ENCODE data around the gene FLVCR2.

The FLVCR2 gene

GRCh38 chr14:75549169-75549568, 29.3 kb upstream of the FLVCR2 start:
- CTCF ChIA-PET, result interaction anchor here (0.8 to 1.5 kb wide), 2 partner anchors 11 to 29 kb away, joined by 3 to 4 read pairs; no protein-coding TSS in a partner anchor
- TF ChIP-seq FOXA1 (IDR thresholded peaks at IDR 0.05) (no peak), CTBP1 (IDR thresholded peaks at IDR 0.05; ENCODE audit: borderline replicate concordance) (no peak), HDGF (IDR thresholded peaks at IDR 0.05; ENCODE audit: borderline replicate concordance) (no peak), ZNF384 (IDR thresholded peaks at IDR 0.05) (no peak), FOXM1 (IDR thresholded peaks at IDR 0.05; ENCODE audit: borderline replicate concordance) (no peak), LEF1 (IDR thresholded peaks at IDR 0.05; ENCODE audit: borderline replicate concordance) (no peak), FOXK2 (IDR thresholded peaks at IDR 0.05) (no peak), ELF4 (IDR thresholded peaks at IDR 0.05) (no peak), TARDBP (IDR thresholded peaks at IDR 0.05) (no peak), BHLHE40 (IDR thresholded peaks at IDR 0.05; ENCODE audit: borderline replicate concordance) (no peak), PKNOX1 (IDR thresholded peaks at IDR 0.05) (no peak)
- DNase-seq (ENCODE audit: extremely low spot score), result no peak
- POLR2A ChIA-PET, result interaction anchor here (0.9 kb wide), 1 partner anchor 12 kb away, joined by 3 read pairs; no protein-coding TSS in a partner anchor

- ChIA-PET CTCF (no interaction called here), POLR2A (no interaction called here)
- TF ChIP-seq FOXK2 (IDR thresholded peaks at IDR 0.05) (no peak), ARNT (IDR thresholded peaks at IDR 0.05) (no peak), TARDBP (IDR thresholded peaks at IDR 0.05) (no peak), SP1 (IDR thresholded peaks at IDR 0.05) (no peak), HDGF (IDR thresholded peaks at IDR 0.05; ENCODE audit: borderline replicate concordance) (no peak), NFRKB (IDR thresholded peaks at IDR 0.05) (no peak), CTBP1 (IDR thresholded peaks at IDR 0.05; ENCODE audit: borderline replicate concordance) (no peak), PKNOX1 (IDR thresholded peaks at IDR 0.05) (no peak), LEF1 (IDR thresholded peaks at IDR 0.05; ENCODE audit: borderline replicate concordance) (no peak), FOXA1 (IDR thresholded peaks at IDR 0.05) (no peak), ZNF384 (IDR thresholded peaks at IDR 0.05) (no peak)
Observed at GRCh38 chr14:75551021-75551420, 27.4 kb upstream of the FLVCR2 start.

GRCh38 chr14:75553157-75553556, 25.3 kb upstream of the FLVCR2 start:
- DNase-seq (ENCODE audit: extremely low spot score), result no peak
- ChIA-PET POLR2A (no interaction called here), CTCF (interaction anchor here (1.2 kb wide), 1 partner anchor 8 kb away, joined by 6 read pairs; no protein-coding TSS in a partner anchor)
- no peak for TF ChIP-seq LEF1 (IDR thresholded peaks at IDR 0.05; ENCODE audit: borderline replicate concordance)
- TF ChIP-seq L3MBTL2 (conservative IDR thresholded peaks at IDR 0.05), result no peak
- TF ChIP-seq NFRKB (IDR thresholded peaks at IDR 0.05), result no peak
- TF ChIP-seq TARDBP (IDR thresholded peaks at IDR 0.05), result no peak
- TF ChIP-seq FOXM1 (IDR thresholded peaks at IDR 0.05; ENCODE audit: borderline replicate concordance), result no peak
- no peak for TF ChIP-seq SUZ12 (IDR thresholded peaks at IDR 0.05)

More at GRCh38 chr14:75551021-75551420, 27.4 kb upstream of the FLVCR2 start:
- DNase-seq (ENCODE audit: extremely low spot score), result no peak

GRCh38 chr14:75553761-75554364, 24.6 kb upstream of the FLVCR2 start:
- no peak for TF ChIP-seq FOXK2 (IDR thresholded peaks at IDR 0.05)
- TF ChIP-seq TARDBP (IDR thresholded peaks at IDR 0.05), result no peak
- TF ChIP-seq CTBP1 (IDR thresholded peaks at IDR 0.05; ENCODE audit: borderline replicate concordance), result no peak
- TF ChIP-seq BHLHE40 (IDR thresholded peaks at IDR 0.05; ENCODE audit: borderline replicate concordance), result no peak
- TF ChIP-seq ARNT (IDR thresholded peaks at IDR 0.05), result no peak
- no peak for TF ChIP-seq FOXA1 (IDR thresholded peaks at IDR 0.05)
- no peak for TF ChIP-seq HDGF (IDR thresholded peaks at IDR 0.05; ENCODE audit: borderline replicate concordance)
- no peak for TF ChIP-seq ELF4 (IDR thresholded peaks at IDR 0.05)
- TF ChIP-seq SP1 (IDR thresholded peaks at IDR 0.05), result no peak
- TF ChIP-seq LEF1 (IDR thresholded peaks at IDR 0.05; ENCODE audit: borderline replicate concordance), result no peak
- TF ChIP-seq PKNOX1 (IDR thresholded peaks at IDR 0.05), result no peak
- no peak for TF ChIP-seq L3MBTL2 (conservative IDR thresholded peaks at IDR 0.05)
- no peak for TF ChIP-seq ZNF384 (IDR thresholded peaks at IDR 0.05)
- no peak for TF ChIP-seq SUZ12 (IDR thresholded peaks at IDR 0.05)
- TF ChIP-seq FOXM1 (IDR thresholded peaks at IDR 0.05; ENCODE audit: borderline replicate concordance), result no peak
- no peak for TF ChIP-seq NFRKB (IDR thresholded peaks at IDR 0.05)
- ChIA-PET POLR2A (no interaction called here), CTCF (no interaction called here)
- DNase-seq (ENCODE audit: extremely low spot score), result no peak

- POLR2A ChIA-PET, result no interaction called here
- DNase-seq (ENCODE audit: extremely low spot score), result no peak
- no peak for TF ChIP-seq HDGF (IDR thresholded peaks at IDR 0.05; ENCODE audit: borderline replicate concordance)
- no peak for TF ChIP-seq ELF4 (IDR thresholded peaks at IDR 0.05)
- no peak for TF ChIP-seq ZNF384 (IDR thresholded peaks at IDR 0.05)
- no peak for TF ChIP-seq ARNT (IDR thresholded peaks at IDR 0.05)
- CTCF ChIA-PET, result no interaction called here
Observed at GRCh38 chr14:75554482-75554881, 23.9 kb upstream of the FLVCR2 start.

GRCh38 chr14:75558440-75558839, 20.0 kb upstream of the FLVCR2 start:
- POLR2A ChIA-PET, result no interaction called here

More at GRCh38 chr14:75558440-75558839, 20.0 kb upstream of the FLVCR2 start:
- no peak for TF ChIP-seq FOXA1 (IDR thresholded peaks at IDR 0.05)
- no peak for TF ChIP-seq NFRKB (IDR thresholded peaks at IDR 0.05)
- TF ChIP-seq SUZ12 (IDR thresholded peaks at IDR 0.05), result no peak
- no peak for TF ChIP-seq SP1 (IDR thresholded peaks at IDR 0.05)
- TF ChIP-seq CTBP1 (IDR thresholded peaks at IDR 0.05; ENCODE audit: borderline replicate concordance), result no peak
- TF ChIP-seq TARDBP (IDR thresholded peaks at IDR 0.05), result no peak
- TF ChIP-seq PKNOX1 (IDR thresholded peaks at IDR 0.05), result no peak
- no peak for TF ChIP-seq FOXK2 (IDR thresholded peaks at IDR 0.05)
- TF ChIP-seq FOXM1 (IDR thresholded peaks at IDR 0.05; ENCODE audit: borderline replicate concordance), result no peak
- TF ChIP-seq ARNT (IDR thresholded peaks at IDR 0.05), result no peak
- TF ChIP-seq HDGF (IDR thresholded peaks at IDR 0.05; ENCODE audit: borderline replicate concordance), result no peak
- TF ChIP-seq L3MBTL2 (conservative IDR thresholded peaks at IDR 0.05), result no peak
- no peak for TF ChIP-seq BHLHE40 (IDR thresholded peaks at IDR 0.05; ENCODE audit: borderline replicate concordance)
- TF ChIP-seq ZNF384 (IDR thresholded peaks at IDR 0.05), result no peak
- DNase-seq (ENCODE audit: extremely low spot score), result no peak
- CTCF ChIA-PET, result no interaction called here

All from HEK293T (cell line).